CD4-positive, alpha-beta T cell (primary cell): Measurements from ENCODE around the gene CDK2AP2. TPM values are rescaled to one million over a fixed set of nuclear protein-coding genes. Genes with fewer than 3 reads are reported as not detected.
A peak's percentile ranks its signal among the peaks of the same experiment; 100 is the strongest.
"Not testable (repeated sequence)": the region's sequence is repeated elsewhere in the genome, so short reads cannot be mapped to it uniquely, and the experiment has no call there.

ENCODE experiments used
- ATAC-seq: fragments of 200-7000 bp; cut with Tn5 transposase; one replicate; pipeline ENCODE4 v1.10.0; 2022; ENCODE audit warnings: mild to moderate bottlenecking; ENCODE audit not compliant: poor library complexity
- CTCF ChIA-PET: fragments of 350-600 bp; sonication (Branson Sonifier 250); formaldehyde crosslinking; loops from one replicate; lab custom pipeline; 2021; ENCODE audit warnings: antibody characterized with exemption, inconsistent platforms; lab: Charles Lee
- POLR2A ChIA-PET: fragments of 350-600 bp; sonication (Branson Sonifier 250); formaldehyde crosslinking; loops from one replicate; lab custom pipeline; 2021; ENCODE audit warnings: antibody characterized with exemption, inconsistent platforms; lab: Charles Lee
- DNase-seq, 14 experiments: peaks; one replicate each; pipeline ENCODE4 v3.0.0-alpha.2; 2013 to 2020; ENCODE audit warnings: mixed read lengths in 2 of 14
- H3K27ac ChIP-seq, 2 donors: one replicate each; pipeline versions ENCODE4 v1.5.1 to v1.7.0; 2013; ENCODE audit warnings: low read length in 2 of 2, low read depth in 1 of 2, mild to moderate bottlenecking in 1 of 2
- H3K27me3 ChIP-seq, 2 experiments: 1 replicate in 1 of 2; 2 replicates in 1 of 2; pipeline versions ENCODE4 v1.6.1 to v1.7.0; 2013; ENCODE audit warnings: low read length in 2 of 2, control low read depth in 1 of 2, mild to moderate bottlenecking in 1 of 2, moderate library complexity in 1 of 2; ENCODE audit not compliant: insufficient read depth in 2 of 2, control insufficient read depth in 1 of 2
- H3K36me3 ChIP-seq: one replicate; pipeline ENCODE4 v1.6.1; 2013; ENCODE audit warnings: low read length, control low read depth; ENCODE audit not compliant: insufficient read depth
- H3K4me1 ChIP-seq: one replicate; pipeline ENCODE4 v1.6.1; 2013; ENCODE audit warnings: low read length, control low read depth; ENCODE audit not compliant: insufficient read depth
- H3K4me3 ChIP-seq: one replicate; pipeline ENCODE4 v1.5.1; 2013; ENCODE audit warnings: mild to moderate bottlenecking, low read length, moderate library complexity
- H3K9me3 ChIP-seq, 2 experiments: 1 replicate in 1 of 2; 2 replicates in 1 of 2; pipeline versions ENCODE4 v1.6.1 to v1.7.0; 2013; ENCODE audit warnings: low read length in 2 of 2, mild to moderate bottlenecking in 2 of 2, control low read depth in 1 of 2, moderate library complexity in 1 of 2; ENCODE audit not compliant: control insufficient read depth in 1 of 2, insufficient read depth in 1 of 2
- H3K27ac Mint-ChIP-seq: one replicate; pipeline ENCODE4 v1.8.0; 2020; ENCODE audit warnings: mixed read lengths
- H3K27me3 Mint-ChIP-seq: one replicate; pipeline ENCODE4 v1.8.0; 2021; ENCODE audit warnings: mixed read lengths
- H3K36me3 Mint-ChIP-seq: one replicate; pipeline ENCODE4 v1.8.0; 2021; ENCODE audit warnings: low read depth, mixed read lengths
- H3K4me1 Mint-ChIP-seq: one replicate; pipeline ENCODE4 v1.8.0; 2021; ENCODE audit warnings: low read depth, mixed read lengths
- H3K4me3 Mint-ChIP-seq: one replicate; pipeline ENCODE4 v1.8.0; 2020; ENCODE audit warnings: mild to moderate bottlenecking, mixed read lengths
- H3K9me3 Mint-ChIP-seq: one replicate; pipeline ENCODE4 v1.8.0; 2020; ENCODE audit warnings: mixed read lengths
- intact Hi-C, 2 experiments: fragments of 100-400 bp; cut with DNase I in 1 of 2; cut with micrococcal nuclease in 1 of 2; formaldehyde crosslinking; loops; one replicate each; pipeline versions ENCODE4 v1.15.1 to v1.9.0; 2023 to 2025; cut with DNase I, micrococcal nuclease
- total RNA-seq, 174 experiments: library from RNA in 2 of 174; stranded (reverse) in 2 of 174; gene quantifications; one replicate each; pipeline ENCODE4 v1.2.3 and lab custom pipeline; 2021 to 2026
- TF ChIP-seq, protein P1 (sequence below): fragments of 200-600 bp; IDR thresholded peaks from one replicate; pipeline ENCODE4 v1.8.0; 2022; ENCODE audit warnings: antibody characterized with exemption, mild to moderate bottlenecking

Gene CDK2AP2
- total RNA-seq, 2 experiments from 2014 or later = 19.5 to 22.0 TPM

DNA sequence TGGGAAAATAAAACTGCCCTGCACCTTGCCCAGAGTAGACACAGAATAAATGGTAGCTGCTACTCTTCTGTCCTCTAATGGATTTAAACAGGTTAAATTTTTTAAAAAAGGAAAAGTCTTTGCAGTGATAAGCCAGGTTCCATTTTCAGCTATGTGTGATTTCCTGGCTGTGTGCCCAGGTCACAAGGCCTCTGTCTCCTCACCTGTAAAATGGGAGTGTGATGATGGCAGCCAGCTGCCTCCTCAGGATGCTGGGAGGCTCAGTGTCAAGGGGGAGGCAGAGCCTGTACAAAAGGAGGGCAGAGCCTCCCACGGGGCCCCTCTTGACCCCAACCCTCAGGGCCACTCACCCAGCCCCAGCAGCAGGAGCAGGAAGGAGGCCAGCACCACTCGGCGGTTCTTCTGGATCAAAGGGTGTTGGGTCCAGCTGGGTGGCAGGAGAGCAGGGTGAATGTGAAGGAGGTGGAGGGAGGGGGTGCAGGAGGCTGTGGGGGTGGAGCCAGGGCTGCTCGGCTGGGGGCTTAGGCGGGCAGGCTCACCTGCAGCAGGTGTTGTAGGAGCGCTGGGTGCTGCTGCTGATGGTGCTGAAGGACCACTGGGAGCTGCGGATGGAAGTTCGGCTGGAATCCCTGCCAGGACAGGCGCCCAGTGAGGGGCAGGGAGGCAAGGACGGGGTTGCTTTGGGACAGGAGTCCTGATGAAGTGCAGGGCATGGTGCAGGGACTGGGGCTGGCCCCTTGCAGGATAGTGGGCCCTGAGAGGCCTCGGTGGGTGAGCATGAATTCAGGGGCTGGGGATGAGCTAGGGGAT lies 40.8 kb downstream of the CDK2AP2 start:
- no peak for ATAC-seq
- no peaks in the 10 kb centered on the region for H3K9me3 Mint-ChIP-seq
- Histone ChIP-seq H3K27me3 (no peaks in the 10 kb centered on the region), H3K4me1 (peaks cover 61% of the 10 kb centered on the region), H3K4me3 (no peak overlapping the region), H3K27ac (peak overlapping the region; percentile 5 to 81), H3K9me3 (no peaks in the 10 kb centered on the region), H3K36me3 (peaks cover 6% of the 10 kb centered on the region)
- ChIA-PET POLR2A (interaction anchor here (1.3 to 8.5 kb wide), 15 partner anchors 9 to 114 kb away, joined by 3 to 131 read pairs (median 15); partner anchors contain the start of genes AIP, CDK2AP2, PITPNM1 and POLD4), CTCF (interaction anchor here (0.7 to 3.0 kb wide), 6 partner anchors 16 to 85 kb away, joined by 3 to 28 read pairs (median 4); partner anchors contain the start of gene PPP1CA)
- no peaks in the 10 kb centered on the region for H3K27me3 Mint-ChIP-seq
- intact Hi-C loops = loop anchor here in 1 of 2 experiments (5.0 kb wide), 1 partner anchor 50 kb away; the partner anchor contains the start of gene CARNS1
- H3K4me3 Mint-ChIP-seq = peak overlapping the region; percentile 91
- no peaks in the 10 kb centered on the region for H3K36me3 Mint-ChIP-seq
- H3K27ac Mint-ChIP-seq = peak overlapping the region; percentile 88
- peaks cover 43% of the 10 kb centered on the region for H3K4me1 Mint-ChIP-seq
- no peak for DNase-seq
- TF ChIP-seq, protein P1, sequence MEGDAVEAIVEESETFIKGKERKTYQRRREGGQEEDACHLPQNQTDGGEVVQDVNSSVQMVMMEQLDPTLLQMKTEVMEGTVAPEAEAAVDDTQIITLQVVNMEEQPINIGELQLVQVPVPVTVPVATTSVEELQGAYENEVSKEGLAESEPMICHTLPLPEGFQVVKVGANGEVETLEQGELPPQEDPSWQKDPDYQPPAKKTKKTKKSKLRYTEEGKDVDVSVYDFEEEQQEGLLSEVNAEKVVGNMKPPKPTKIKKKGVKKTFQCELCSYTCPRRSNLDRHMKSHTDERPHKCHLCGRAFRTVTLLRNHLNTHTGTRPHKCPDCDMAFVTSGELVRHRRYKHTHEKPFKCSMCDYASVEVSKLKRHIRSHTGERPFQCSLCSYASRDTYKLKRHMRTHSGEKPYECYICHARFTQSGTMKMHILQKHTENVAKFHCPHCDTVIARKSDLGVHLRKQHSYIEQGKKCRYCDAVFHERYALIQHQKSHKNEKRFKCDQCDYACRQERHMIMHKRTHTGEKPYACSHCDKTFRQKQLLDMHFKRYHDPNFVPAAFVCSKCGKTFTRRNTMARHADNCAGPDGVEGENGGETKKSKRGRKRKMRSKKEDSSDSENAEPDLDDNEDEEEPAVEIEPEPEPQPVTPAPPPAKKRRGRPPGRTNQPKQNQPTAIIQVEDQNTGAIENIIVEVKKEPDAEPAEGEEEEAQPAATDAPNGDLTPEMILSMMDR = no peak

DNA sequence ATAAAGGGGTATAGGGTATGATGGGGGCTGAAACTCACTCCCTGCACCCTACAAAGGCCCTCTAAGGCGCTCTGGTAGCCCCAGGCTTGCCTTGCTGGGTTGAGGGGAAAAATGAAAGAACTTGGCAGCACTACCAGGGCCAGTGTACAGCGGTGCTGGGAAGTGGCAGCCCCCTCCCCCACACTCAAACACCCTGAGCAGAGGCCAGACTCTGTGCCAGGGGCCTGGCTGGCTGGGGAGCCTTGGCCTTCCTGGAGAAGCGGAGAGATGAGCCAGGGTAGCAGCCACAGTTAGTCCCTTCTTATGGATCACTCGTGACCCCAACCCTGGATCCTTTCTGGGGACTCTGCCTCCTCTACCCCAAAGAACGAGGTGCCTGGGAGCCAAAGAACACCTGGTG lies 41.6 kb downstream of the CDK2AP2 start:
- DNase-seq = peak in 1 of 14 experiments; percentile 17
- no peaks in the 10 kb centered on the region for H3K27me3 Mint-ChIP-seq
- H3K36me3 Mint-ChIP-seq = no peaks in the 10 kb centered on the region
- peaks cover 43% of the 10 kb centered on the region for H3K4me1 Mint-ChIP-seq
- ATAC-seq = no peak
- peak overlapping the region; percentile 54 for H3K4me3 Mint-ChIP-seq
- Histone ChIP-seq H3K27ac (peak overlapping the region; percentile 5 to 17), H3K36me3 (peaks cover 6% of the 10 kb centered on the region), H3K27me3 (no peaks in the 10 kb centered on the region), H3K9me3 (no peaks in the 10 kb centered on the region), H3K4me1 (peaks cover 61% of the 10 kb centered on the region), H3K4me3 (no peak overlapping the region)
- H3K27ac Mint-ChIP-seq = peak overlapping the region; percentile 88
- POLR2A ChIA-PET = interaction anchor here (0.7 to 8.5 kb wide), 11 partner anchors 13 to 195 kb away, joined by 3 to 131 read pairs (median 10); partner anchors contain the start of genes AIP, CORO1B, PPP1CA and PTPRCAP
- no peaks in the 10 kb centered on the region for H3K9me3 Mint-ChIP-seq
- CTCF ChIA-PET = interaction anchor here (1.6 kb wide), 1 partner anchor 84 kb away, joined by 6 read pairs; no protein-coding TSS in a partner anchor
- TF ChIP-seq, protein P1 = no peak
- intact Hi-C loops = loop anchor here in 1 of 2 experiments (5.0 kb wide), 1 partner anchor 49 kb away; the partner anchor contains the start of gene CARNS1

DNA sequence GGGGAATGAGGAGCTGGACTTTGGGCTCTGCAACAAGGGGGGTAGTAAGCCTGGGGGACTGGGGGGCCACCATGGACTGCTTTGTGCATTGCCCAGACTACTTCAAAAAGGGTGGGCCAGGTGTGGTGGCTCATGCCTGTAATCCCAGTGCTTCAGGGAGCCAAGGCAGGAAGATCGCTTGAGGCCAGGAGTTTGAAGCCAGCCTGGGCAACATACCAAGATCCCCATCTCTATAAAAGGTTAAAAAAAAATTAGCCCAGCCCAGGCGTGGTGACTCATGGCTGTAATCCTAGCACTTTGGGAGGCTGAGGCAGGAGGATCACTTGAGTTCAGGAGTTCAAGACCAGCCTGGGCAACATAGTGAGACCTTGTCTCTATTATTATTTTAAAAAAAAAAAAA lies 42.4 kb downstream of the CDK2AP2 start:
- Mint-ChIP-seq H3K4me3 (peak overlapping the region; percentile 89), H3K4me1 (peaks cover 43% of the 10 kb centered on the region), H3K27ac (peak overlapping the region; percentile 93)
- H3K9me3 ChIP-seq, H3K36me3 Mint-ChIP-seq, H3K27me3 ChIP-seq, H3K9me3 Mint-ChIP-seq, H3K36me3 ChIP-seq, H3K27me3 Mint-ChIP-seq, ATAC-seq: not testable (repeated sequence)
- DNase-seq = peak in 1 of 14 experiments; percentile 25
- ChIA-PET CTCF (interaction anchor here (0.7 to 1.6 kb wide), 4 partner anchors 17 to 83 kb away, joined by 3 to 6 read pairs (median 4); partner anchors contain the start of gene AIP), POLR2A (interaction anchor here (0.7 to 8.5 kb wide), 16 partner anchors 13 to 194 kb away, joined by 3 to 131 read pairs (median 8); partner anchors contain the start of genes AIP, CORO1B, PPP1CA and PTPRCAP)
- intact Hi-C loops = loop anchor here (2.0 to 5.0 kb wide), 2 partner anchors 19 to 48 kb away; partner anchors contain the start of gene CARNS1 (in 1 of the 2)
- Histone ChIP-seq H3K27ac (peak overlapping the region; percentile 87 to 89), H3K4me3 (peak overlapping the region; percentile 81), H3K4me1 (peaks cover 61% of the 10 kb centered on the region)
